Hepatocyte (in vitro differentiated cells): ENCODE measurements around the gene MDFI.

Experiments used
- CTCF ChIP-seq: fragments of 200-600 bp; sonication (generic); IDR thresholded peaks from 2 replicates; pipeline ENCODE4 v1.5.1; 2016; ENCODE audit warnings: antibody characterized with exemption, mild to moderate bottlenecking; ENCODE audit not compliant: poor library complexity
- EZH2 ChIP-seq: fragments of 200-600 bp; sonication (generic); IDR thresholded peaks from 2 replicates; pipeline ENCODE4 v1.6.1; 2016; ENCODE audit warnings: antibody characterized with exemption, mild to moderate bottlenecking, borderline replicate concordance

GRCh38 chr6:41685641-41686380 is 47.5 kb downstream of the MDFI start:
- TF ChIP-seq CTCF (no peak), EZH2 (no peak)
